ENCODE results near the gene ZNG1E.
"Not testable (repeated sequence)": the region's sequence is repeated elsewhere in the genome, so short reads cannot be mapped to it uniquely, and the experiment has no call there.

DNA sequence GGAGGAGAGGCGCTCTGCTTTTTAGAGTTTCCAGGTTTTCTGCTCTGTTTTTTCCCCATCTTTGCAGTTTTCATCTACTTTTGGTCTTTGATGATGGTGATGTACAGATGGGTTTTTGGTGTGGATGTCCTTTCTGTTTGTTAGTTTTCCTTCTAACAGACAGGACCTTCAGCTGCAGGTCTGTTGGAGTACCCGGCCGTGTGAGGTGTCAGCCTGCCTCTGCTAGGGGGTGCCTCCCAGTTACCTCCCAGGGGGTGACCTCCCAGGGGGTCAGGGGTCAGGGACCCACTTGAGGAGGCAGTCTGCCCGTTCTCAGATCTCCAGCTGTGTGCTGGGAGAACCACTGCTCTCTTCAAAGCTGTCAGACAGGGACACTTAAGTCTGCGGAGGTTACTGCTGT lies 38.7 kb downstream of the ZNG1E start:
- TF ChIP-seq CTCF (conservative IDR thresholded peaks at IDR 0.05; ENCODE audit: low read length); EZH2phosphoT487 (IDR thresholded peaks at IDR 0.05; ENCODE audit: borderline replicate concordance, low read depth, low read length): not testable (repeated sequence)
